ENCODE measurements around the gene FOXA1. TPM values are rescaled to one million over a fixed set of nuclear protein-coding genes. Genes with fewer than 3 reads are reported as not detected.

FOXA1 gene
- total and polyA plus RNA-seq, 12 donors, result not detected

- Histone ChIP-seq H3K4me1 (peaks cover 3 to 53% (median 42%) of the 10 kb centered on the region in 9 donors), H3K27me3 (peaks cover 49 to 99% (median 98%) of the 10 kb centered on the region in 7 donors), H3K36me3 (no peaks in the 10 kb centered on the region), H3K4me3 (no peak overlapping the region), H3K27ac (no peak overlapping the region), H3K9me3 (no peaks in the 10 kb centered on the region)
- intact Hi-C loops (cut with DNase I), result loop anchor here in 1 of 10 donors (10.0 kb wide), 1 partner anchor 342 kb away; no protein-coding TSS in a partner anchor
- no peak for DNase-seq
- TF ChIP-seq CTCF (IDR thresholded peaks at IDR 0.05), result no peak
- WGBS, 2 donors, result 7 to 14% methylated on average over 7 of the region's 7 CpGs
- no peak for ATAC-seq
Observed at GRCh38 chr14:37596790-37597472, 1.9 kb upstream of the FOXA1 start.

DNA sequence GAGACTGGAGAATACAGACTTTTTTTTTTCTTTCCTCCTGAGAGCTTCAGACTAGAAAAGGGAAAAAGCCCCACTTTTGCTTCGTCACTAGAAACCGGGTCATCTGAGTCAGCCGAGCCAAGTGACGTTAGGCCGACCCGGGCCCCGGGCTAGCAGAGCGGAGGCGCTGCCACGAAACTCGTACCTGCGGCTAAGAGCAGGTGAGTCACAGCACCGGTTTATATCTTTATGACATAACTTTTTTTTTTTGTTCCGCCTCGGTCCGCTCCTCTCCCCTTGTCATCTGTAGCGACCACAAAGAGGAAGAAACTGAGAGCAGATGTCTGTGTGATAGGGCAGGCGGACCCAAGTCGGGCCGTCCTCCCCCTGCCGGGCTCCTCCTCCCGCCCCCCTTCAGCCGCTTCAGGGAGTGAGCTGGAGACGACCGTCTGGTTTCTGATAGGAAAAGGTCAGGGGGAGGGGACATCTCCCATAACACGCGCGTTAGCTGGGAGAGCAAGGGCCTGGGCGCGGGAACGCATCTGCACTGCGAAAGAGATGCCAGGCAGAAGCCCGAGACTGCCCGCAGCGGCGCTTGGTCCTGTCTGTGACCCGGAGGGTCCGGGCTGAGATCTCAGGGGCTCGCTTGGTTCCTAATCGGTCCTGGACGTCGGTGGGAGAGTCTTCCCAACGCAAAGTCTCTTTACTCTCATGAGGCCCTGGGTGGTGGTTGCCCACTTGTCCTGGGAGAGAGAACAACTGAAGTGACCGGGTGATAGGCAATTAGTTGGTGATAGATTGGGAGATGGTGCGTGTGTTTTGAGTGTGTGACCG, 966 bp upstream of the FOXA1 start:
- ATAC-seq, result peak in 2 of 8 donors; percentile 21 to 41
- Histone ChIP-seq H3K9me3 (no peaks in the 10 kb centered on the region), H3K36me3 (no peaks in the 10 kb centered on the region), H3K27me3 (peaks cover 57 to 99% (median 98%) of the 10 kb centered on the region in 7 donors), H3K4me1 (peaks cover 3 to 59% (median 42%) of the 10 kb centered on the region in 9 donors), H3K27ac (no peak overlapping the region), H3K4me3 (peak overlapping the region; percentile 3 to 46 (median 34))
- intact Hi-C loops (cut with DNase I), result loop anchor here in 1 of 10 donors (10.0 kb wide), 1 partner anchor 341 kb away; no protein-coding TSS in a partner anchor
- no peak for DNase-seq
- WGBS, 2 donors, result 3 to 4% methylated on average over 46 of the region's 46 CpGs
- TF ChIP-seq CTCF (IDR thresholded peaks at IDR 0.05), result no peak

- 1 to 3% methylated on average over 45 to 56 of the region's 56 CpGs for WGBS, 2 donors
- Histone ChIP-seq H3K4me3 (peak overlapping the region in 8 of 10 donors; percentile 6 to 46 (median 39)), H3K27me3 (peaks cover 46 to 99% (median 98%) of the 10 kb centered on the region in 7 donors), H3K4me1 (peaks cover 3 to 50% (median 35%) of the 10 kb centered on the region in 9 donors), H3K9me3 (no peaks in the 10 kb centered on the region), H3K36me3 (no peaks in the 10 kb centered on the region), H3K27ac (no peak overlapping the region)
- DNase-seq (peak in 1 of 2 donors; percentile 34), ATAC-seq (peak in 1 of 8 donors; percentile 8)
- peak in 8 of 9 donors; percentile 14 to 63 (median 56) for TF ChIP-seq CTCF (IDR thresholded peaks at IDR 0.05)
- intact Hi-C loops (cut with DNase I), result loop anchor here in 2 of 10 donors (5.0 to 10.0 kb wide), 2 partner anchors 340 to 347 kb away; no protein-coding TSS in a partner anchor
Observed at GRCh38 chr14:37594238-37594970, 645 bp downstream of the FOXA1 start.

Measured in heart right ventricle (tissue), 16 donors.